Dermis microvascular lymphatic vessel endothelial cell (primary cell): ENCODE measurements around the gene RNF26. TPM values are rescaled to one million over a fixed set of nuclear protein-coding genes. Genes with fewer than 3 reads are reported as not detected.
A peak's percentile ranks its signal among the peaks of the same experiment; 100 is the strongest.
"Not testable (repeated sequence)": the region's sequence is repeated elsewhere in the genome, so short reads cannot be mapped to it uniquely, and the experiment has no call there.

Experiments used
- DNase-seq, 2 donors: peaks; one replicate each; pipeline versions ENCODE4 v3.0.0 to v3.0.0-alpha.2; 2010; ENCODE audit warnings: low read depth in 2 of 2
- total RNA-seq: library from RNA; depleted of rRNA; stranded (reverse); fragments of >200 nt; gene quantifications from 2 replicates; pipeline ENCODE4 v1.2.1, GENCODE V29; 2014

RNF26 gene
- total RNA-seq, 1 donor from 2014 or later: 2.6 TPM

DNA sequence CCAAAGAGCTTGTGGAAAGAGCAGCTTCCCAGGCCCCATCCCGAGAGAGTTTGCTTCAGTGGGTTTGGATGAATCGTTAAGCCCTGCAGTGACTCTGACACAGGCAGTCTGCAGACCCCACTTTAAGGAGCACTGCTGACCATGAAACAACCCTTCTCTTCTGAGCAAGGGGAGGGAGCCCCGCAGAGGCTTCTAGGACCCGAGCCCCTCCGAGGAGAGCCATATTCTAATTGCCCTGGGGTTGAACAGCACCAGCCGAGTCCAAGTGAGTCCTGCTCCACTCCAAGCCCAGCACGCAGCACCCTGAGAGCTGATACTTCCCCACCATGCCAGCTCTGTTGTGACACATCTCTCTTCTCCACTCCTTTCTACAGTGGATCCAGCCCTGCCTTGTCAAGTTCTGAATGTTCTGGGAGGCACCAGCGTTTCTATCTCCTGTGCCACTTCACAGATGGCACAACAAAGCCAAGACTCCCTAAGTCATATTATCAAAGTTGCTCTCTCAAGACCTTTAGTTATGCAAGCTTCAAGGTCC lies 36.8 kb downstream of the RNF26 start:
- DNase-seq: no peak

DNA sequence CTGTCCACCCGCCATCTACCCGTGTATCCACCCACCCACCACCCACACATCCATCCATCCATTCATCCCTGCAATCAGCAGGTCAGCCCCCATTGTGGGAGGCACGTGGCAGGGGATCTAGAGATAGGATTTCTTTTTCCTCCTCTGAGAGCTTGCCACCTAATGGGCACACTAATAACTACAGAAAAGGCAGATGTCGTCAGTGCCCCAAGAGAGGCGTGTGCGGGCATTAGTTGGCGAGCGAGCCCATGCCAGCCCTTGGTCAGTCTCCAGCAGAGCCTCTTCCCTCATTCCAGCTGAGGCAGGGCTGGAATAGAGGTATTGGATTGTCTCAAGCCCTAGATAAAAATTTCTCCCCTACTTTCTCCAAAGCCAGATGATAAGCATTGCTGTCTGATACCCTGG lies 37.5 kb downstream of the RNF26 start:
- DNase-seq: peak in 1 of 2 donors; percentile 47

DNA sequence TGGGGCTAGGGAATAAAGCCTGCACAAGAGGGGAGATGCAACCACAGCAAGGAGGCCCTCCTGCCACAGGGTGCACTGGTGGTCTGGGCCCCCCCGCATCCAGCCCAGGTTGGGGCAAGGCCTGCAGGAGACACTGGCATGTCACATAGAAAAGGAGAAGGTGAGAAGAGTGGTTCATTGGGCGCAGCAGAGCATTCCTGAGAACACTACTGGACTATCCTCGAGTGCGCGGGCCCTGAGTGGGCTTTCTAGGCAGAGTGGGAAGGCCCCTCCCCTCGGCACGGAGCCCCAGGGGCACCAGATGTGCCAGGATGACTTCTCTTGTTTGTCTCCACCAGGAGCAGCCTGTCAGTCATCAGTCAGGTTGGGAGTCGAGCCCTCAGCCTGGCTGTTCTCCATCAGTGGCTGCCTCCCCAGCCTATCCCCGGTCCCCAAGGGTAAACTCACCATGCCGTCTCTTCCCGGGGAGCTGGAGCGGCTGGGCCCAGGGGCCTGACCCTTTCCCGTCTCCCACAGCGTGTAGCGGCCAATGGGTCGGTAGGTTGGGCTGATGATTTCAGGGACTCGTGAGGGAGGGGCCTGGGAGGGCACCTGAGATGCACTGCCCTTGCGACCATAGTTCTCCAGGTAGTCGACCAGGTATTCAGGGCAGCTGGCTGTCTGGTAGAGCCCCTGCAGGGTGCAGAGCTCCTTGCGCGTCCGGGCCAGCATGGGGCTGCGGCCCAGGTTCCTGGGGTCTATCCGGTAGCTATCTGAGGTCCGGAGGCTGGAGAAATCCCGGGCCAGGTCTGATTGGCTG lies 38.1 kb downstream of the RNF26 start:
- no peak for DNase-seq

DNA sequence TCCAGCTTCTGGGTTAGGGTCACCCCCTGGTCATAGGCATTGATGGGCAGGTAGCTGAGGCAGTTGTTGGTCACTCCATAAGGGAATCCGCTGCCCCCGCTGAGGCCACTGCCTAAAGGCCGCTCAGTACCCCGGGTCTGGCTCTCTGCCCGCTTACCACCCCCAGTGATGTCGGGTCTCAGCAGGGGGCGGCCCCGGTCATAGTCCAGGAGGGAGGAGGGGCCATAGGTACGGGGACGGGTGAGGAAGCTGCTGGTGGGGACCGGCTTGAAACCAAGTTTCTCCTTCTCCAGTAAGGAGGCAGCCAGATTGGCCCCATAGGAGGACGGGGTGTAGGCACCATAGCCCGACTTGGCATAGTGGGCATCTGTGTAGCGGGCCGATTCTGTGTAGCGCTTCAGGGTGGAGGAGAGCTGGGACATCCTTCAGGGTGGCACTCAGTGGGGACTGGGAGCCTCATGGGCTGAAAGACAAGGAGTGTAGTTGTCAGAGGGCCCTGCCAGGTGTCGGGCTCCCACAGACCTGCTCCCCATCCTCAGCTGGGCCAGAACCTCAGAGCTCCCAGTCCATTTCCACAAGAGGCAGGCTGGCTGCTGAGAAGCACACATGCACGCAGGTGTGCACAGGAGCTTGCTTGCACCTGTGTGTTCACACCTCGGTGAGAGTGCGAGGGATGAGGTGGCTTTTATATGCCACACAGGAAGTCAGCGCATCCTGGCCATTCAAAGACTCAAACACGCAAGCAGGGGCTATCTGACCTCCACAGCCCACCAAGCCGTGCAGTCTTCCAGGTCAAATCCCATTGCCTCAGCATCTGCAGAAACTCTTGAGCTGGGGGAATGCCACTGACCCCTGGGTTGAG lies 39.0 kb downstream of the RNF26 start:
- DNase-seq: no peak

DNA sequence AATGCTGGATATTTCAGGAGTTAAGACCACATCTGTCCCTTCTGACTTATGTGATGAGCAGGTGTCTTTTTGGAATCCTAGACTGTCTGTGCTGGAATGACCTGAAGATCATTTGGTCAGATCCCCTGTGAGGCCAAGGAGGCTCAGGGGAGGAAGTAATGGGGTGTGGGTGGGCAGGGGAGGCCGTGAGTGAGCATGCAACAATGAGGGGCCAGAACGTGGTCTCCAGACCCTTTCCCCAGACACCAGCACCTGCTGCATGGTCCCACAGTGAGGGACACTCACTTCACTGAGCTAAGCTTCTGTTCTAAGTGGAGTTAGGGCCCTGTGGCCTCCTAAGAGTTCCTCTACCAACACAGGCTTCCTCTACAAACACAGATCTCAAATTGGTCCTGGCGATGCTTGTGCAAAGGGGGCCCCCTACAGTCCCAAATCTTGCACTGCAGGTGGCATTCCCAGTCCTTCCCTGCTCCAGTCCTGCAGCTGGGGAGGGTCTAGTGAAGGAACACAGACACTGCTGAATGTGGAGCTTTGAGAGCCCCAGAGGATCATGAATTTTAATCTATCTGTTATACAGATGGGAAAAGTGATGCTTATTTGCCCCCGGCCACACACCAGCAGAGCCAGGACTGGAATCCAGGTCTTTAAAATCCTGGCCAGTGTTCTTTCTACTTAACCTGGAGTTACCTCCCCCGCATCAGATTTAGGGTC lies 39.7 kb downstream of the RNF26 start:
- DNase-seq: peak; percentile 56 to 80

DNA sequence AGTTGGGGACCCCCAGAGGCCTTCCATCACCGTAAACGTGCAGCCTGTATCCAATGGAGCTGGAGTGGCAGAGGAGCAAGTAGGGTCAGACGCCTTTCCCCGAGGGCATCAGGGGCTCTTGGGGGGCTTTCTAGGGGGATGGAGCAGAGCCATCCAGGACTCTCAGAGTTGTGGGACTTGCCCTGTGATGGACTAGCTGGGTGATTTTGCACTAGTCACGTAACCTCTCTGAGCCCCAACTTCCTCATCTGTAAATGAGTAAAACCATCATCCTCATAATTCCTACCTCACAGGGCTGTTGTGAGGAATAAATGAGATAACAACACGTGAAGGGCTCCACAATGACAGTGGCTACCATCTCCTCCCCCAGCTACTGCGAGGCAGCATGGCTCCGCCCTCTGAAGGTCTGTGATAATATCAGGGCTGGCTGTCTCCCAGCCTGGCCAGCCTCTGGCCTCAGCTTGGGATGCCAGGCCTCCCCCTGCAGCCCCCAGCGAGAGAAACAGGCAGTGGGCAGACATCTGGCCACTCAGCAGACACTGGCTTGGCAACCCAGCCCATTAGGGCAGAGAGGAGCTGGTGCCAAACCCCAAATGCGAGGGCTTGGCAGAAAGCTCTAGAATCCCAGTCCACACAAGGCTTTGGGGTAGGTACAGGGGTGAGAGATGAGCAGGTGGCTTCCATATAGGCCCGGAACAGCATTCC lies 40.5 kb downstream of the RNF26 start:
- no peak for DNase-seq

DNA sequence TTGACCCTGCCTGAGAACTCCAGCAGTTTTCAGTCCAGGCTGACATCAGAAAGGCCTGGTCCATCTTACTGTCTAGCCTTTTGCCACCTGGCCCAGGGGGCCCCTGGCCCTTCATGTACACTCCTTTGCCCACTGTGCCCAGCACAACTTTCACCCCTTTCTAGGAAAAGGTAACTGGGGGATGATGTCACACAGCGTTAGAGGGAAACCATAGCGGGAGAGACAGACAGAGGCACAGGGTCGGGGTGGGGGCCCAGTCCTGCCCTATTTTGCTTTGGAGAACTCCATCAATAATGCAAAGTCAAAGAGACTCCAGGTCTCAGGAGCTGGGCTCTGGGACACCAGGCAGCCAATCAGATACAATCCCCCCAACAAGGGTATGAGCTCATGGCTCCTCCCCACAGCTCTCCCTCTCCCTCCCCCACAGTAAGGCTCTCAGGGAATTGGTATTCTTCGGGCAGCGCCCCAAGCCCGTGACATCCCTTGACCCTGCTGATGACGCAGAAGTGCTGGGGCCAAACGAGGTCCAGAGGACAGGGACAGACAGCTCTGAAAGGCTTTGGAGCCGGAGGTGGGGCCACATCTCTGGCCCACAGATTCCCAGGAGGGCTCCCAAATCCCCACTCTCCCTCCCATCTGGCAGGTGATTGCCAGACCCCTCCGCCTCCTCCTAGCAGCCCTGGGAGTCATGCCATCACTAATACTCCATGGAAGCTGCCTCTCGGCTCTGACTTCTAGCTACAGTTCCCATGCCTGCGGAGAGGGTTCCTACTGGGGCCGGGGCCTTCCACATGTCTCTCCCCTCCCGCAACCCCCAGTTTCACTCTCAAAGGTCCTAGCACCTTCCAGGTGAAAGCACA lies 41.2 kb downstream of the RNF26 start:
- DNase-seq: no peak

DNA sequence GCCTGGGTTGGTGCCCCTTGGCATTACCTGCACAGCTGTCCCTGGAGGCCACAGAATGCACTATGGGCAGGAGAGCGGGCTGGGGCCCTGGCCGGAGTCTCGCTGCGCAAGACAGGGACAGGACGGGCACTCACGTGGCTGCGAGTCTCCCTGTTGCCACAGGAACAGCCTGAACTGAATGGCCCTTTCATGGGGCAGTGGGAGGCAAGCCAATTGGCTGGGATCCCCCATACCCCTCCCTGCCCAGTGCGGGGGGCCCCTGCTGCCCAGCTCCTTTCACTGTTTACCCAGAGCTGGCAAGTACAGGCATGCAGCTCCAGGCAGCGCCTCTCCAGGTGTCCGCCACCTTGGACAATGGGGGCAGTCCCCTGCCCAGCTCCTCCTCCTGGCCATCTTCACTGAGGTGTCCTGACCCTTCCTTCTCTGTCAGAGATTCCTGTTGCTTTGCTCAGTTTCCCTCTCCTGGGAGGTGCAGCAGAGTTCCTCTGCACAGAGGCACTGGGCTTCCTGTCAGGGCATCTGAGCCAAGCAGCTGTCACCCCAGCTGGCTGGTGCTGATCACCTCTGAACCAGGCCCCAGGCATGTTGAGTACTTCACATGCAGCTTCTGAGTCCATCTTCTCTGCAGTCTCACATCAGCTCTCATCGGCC lies 42.0 kb downstream of the RNF26 start:
- DNase-seq: no peak

DNA sequence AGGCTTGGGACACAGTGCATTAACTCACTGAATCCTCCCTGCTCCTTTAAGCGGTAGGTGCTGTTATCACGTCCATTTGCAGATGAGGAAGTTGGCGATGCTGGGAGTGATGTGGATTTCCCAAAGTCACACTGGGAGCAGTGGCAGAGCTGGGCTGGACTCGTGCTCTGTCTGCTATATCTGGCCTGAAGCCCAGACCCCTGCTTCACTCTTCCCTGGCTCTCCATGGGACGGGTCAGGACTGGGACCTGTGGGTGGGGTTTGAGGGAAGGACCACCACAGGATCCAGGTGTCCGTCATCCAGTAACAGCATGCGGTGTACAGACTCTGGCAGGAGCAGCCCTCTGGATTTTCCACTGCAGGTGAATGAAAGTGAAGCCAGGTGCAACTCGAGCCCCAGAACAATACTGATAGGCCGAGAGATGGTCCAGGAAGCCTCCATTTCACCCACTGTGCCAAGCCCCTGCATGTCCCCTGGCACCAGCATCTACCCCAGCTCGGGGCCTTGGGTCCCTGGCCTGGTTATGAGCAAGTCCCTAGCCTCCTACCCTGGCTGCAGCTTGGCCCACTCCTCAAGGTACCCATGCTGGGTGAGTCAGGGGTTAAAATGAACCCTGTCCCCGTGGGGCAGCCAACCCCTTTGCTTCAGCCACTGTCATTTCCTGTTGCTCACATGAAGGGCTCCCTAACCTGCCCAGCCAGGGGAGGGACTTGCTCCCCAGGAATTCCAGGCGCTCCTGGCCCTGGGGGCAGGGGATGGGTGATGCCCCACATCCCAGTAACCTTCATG lies 43.0 kb downstream of the RNF26 start:
- no peak for DNase-seq

DNA sequence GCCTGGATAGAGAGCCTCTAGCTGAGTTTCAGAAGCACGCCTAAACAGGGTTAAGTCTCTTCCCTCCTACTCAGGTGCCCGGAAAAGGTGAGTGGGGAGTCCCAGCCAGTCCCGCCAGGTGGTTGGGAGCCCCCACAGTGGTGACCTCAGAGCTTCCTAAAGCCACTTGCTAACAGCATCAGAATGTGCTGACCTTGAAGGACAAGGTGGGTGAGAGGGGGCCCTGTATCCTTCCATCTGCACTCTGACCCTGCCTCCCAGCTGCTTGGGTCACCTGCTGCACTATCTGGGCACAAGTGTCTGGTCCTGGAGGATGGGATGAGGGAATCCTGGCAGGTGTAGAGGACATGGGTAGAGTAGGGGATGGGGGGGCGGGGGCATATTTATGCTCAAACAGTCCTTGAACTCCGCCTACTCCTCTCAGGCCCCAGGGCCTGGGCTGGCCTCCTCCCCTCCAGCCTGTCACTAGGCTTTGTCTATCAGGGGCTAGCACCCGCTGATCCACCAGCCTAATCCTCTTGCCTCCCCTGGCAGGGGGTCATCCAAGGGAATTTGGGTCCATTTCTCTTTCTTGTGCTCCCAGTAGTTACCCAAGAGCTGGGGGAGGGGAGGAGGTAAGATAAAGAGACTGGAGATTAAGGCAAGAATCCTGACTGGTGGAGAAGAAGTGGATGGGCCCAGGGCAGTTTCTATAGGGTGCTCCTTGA lies 43.8 kb downstream of the RNF26 start:
- no peak for DNase-seq

DNA sequence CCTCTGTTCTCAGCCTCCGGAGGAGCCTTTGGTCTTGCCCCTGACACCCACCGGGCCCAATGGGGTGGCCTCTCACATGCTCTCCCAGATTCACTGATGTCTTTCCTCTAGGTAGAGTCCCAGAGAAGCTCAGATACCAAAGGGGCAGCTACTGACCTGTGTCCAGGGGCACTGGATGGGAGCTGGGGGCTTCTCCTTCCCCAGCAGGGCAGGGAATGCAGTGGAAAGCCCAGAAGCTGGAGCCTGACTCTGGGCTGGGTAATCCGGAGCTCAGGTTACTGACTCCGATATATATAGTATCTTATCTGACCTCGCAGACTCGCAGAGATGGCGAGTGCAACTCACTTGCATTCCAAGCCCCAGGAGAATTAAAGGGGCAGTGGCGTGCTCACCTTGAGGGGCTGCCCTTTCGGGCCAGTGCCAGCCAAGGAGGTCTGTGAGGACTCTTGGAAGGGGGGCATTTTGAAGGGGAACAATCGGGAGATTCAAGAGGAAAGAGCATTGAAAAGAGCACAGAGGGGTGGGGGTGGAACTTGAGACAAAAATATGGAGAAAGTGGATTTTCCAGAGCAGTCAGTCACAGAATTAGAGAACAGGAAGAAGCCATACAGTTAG lies 44.6 kb downstream of the RNF26 start:
- no peak for DNase-seq

DNA sequence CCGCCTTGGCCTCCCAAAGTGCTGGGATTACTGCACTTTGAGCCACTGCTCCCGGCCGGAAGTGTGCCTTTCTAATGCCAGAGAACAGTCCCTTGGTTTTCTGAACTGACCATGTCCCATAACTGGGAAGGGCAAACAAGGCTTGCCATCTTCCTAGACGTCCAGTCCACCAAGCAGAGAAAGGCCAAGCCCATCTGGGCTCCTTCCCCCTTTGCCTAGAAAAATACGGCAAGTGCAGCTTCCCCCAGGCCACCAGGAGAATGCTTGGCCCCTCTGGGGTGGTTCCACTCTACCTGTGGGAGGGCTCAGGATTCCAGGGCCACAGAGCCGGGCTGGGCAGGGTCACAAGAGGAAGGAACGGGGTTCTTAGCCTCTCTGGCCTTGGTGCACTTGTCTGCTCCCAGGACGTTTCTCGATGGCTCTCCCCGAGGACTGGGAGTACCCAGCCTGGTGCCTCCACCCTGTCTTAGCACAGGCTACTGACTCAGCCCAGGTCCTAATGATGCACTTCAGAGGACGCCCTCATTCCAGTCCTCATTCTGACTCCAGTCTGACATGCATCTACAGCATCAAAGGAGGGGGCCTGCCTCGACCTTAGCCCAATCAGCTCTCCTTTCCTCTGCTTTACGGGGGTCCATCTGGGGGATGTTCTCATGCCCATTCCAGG lies 46.0 kb downstream of the RNF26 start:
- DNase-seq: no peak

DNA sequence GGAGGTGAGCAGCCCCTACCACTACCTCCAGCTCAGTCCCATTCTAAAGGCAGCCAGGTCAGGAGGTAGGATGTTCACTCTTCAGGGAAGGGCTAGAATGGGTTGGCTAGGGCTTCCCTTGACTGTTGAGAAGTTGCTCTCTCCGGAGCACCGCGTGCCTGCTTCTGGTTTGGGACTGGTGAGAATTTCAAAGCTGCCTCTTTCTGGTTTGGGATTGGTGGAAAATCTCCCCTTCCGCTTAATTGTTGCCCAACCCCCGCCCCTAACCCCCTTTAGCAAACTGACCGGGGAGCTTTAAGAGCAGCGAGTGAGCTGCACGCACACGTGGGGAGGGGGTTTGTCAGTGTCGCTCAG lies 46.5 kb downstream of the RNF26 start:
- DNase-seq: no peak

DNA sequence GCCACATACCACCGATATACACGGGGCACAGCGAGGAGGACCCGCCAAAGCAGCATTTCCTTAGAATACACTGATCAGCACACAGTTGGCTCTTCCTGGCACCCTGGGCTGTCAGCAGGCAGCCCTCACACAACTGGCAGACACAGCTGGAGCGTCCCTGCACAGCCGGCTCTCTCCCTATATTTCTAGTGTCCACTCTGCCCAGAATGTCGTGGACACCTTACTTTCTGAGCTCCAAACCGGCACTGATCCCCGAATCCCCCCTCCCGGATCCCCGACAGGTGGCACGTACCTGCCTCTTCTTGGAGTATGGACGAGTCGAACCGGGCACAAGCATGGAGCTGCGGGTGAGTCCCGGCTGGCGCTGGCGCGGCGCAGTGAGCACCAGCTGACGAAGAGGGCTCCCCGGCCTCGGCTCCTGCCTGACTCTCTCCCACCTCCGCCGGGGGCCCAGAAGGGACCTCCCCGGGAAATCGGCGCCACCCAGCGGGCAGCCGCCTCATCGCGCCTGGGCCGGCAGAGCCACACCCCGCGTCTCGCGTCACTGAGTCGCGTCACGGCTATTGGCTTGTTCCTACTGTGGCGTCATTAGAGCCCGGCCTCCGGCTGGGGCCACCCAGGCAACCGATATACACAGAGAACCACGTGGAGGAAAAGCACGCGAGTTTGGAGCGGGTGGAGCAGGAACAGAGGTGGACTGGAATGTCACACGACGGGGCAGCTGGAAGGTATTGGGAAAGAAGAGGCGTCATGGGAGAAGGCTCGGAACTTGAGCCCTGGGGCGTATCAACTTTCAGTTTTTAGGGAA lies 47.1 kb downstream of the RNF26 start, which contains the start of gene USP2:
Gene USP2 (minus strand): TSS at position 510 of the 808 bp plus-strand sequence. CDS start 8,210 bp downstream, outside the sequence.
- peak; percentile 95 for DNase-seq

DNA sequence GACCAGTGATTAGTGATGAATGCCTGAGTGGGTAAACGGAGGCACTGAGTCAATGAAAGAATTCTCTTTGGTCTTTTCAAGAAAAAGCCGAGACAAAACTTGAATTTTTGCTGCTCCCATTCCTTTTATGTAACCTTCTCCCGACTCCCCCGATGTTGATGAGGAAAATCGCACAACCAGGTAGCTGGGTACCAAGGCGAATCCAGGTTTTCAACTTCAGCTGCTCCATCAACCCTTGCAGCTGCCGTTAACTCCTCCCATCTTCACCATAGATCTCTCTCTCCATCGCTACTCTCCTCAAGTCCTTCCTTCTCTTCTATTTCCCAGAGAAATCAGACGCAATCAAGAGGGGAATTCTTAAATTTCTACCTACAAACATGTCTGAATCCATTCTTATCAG lies 47.8 kb downstream of the RNF26 start:
- DNase-seq: no peak

DNA sequence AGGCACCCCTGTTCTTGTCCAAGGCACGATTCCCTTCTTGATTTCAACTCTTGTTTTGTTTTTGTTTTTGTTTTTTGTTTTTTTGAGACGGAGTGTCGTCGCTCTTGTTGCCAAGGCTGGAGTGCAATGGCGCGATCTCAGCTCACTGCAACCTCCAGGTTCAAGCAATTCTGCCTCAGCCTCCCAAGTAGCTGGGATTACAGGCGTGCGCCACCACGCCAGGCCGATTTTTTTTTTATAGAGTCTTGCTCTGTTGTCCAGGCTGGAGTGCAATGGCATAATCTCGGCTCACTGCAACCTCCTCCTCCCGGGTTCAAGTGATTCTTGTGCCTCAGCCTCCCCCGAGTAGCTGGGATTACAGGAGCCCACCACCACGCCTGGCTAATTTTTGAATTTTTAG lies 48.2 kb downstream of the RNF26 start:
- not testable (repeated sequence) for DNase-seq
